DND-41 (cell line): ENCODE results near the gene IL17RD.

ENCODE experiments used
- EZH2 ChIP-seq: IDR thresholded peaks from 3 replicates; pipeline ENCODE4 v1.6.1; 2012; ENCODE audit warnings: borderline replicate concordance, low read depth, mild to moderate bottlenecking, moderate library complexity, low read length, inconsistent platforms; ENCODE audit not compliant: severe bottlenecking
- TF ChIP-seq, protein P1 (sequence below): IDR thresholded peaks from 2 replicates; pipeline ENCODE4 v1.5.1; 2012; ENCODE audit warnings: borderline replicate concordance, low read length, moderate library complexity, mild to moderate bottlenecking; ENCODE audit not compliant: poor library complexity, severe bottlenecking; ENCODE audit errors: extremely low read depth

DNA sequence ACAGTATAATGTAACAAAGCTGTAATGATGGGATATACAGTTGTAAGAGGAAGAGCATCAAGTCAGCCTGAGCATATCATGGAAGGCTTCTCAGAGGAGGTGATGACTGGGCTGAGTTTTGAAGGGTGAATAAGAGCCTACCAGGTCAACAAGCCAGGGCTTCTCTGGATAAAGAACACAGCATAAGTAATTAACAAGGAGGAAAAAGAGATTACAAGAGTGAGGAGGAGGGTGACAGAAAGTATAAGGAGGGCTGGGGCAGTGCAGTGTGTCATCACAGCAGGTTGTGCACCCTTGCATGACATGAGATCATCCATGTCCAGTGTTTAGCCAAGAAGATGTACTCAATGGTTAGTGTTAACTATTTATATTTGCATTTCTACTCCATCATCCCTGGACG lies 121.6 kb downstream of the IL17RD start:
- TF ChIP-seq, protein P1, sequence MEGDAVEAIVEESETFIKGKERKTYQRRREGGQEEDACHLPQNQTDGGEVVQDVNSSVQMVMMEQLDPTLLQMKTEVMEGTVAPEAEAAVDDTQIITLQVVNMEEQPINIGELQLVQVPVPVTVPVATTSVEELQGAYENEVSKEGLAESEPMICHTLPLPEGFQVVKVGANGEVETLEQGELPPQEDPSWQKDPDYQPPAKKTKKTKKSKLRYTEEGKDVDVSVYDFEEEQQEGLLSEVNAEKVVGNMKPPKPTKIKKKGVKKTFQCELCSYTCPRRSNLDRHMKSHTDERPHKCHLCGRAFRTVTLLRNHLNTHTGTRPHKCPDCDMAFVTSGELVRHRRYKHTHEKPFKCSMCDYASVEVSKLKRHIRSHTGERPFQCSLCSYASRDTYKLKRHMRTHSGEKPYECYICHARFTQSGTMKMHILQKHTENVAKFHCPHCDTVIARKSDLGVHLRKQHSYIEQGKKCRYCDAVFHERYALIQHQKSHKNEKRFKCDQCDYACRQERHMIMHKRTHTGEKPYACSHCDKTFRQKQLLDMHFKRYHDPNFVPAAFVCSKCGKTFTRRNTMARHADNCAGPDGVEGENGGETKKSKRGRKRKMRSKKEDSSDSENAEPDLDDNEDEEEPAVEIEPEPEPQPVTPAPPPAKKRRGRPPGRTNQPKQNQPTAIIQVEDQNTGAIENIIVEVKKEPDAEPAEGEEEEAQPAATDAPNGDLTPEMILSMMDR, result no peak
- TF ChIP-seq EZH2, result no peak
